HepG2 (cell line): Measurements from ENCODE around the gene ERH. TPM values are rescaled to one million over a fixed set of nuclear protein-coding genes. Genes with fewer than 3 reads are reported as not detected.

Source experiments
- ATAC-seq: fragments of 200-7000 bp; cut with Tn5 transposase; 3 replicates; pipeline ENCODE4 v1.9.1; 2020; ENCODE audit warnings: mild to moderate bottlenecking, moderate library complexity
- BruUV-seq: library from RNA; stranded (reverse); fragments of 400-500 nt; replicated peaks from 2 replicates; lab custom pipeline; 2021; lab: Mats Ljungman, UMichigan
- CTCF ChIA-PET: fragments of 300-600 bp; formaldehyde crosslinking; extraction: SDS; loops from one replicate; lab custom pipeline; 2021; ENCODE audit warnings: low total read pairs, inconsistent platforms, low intra/inter-chr PET ratio; lab: Yijun Ruan, JAX
- POLR2A ChIA-PET: fragments of 350-600 bp; sonication (Branson Sonifier 250); formaldehyde crosslinking; loops from one replicate; lab custom pipeline; 2020; ENCODE audit warnings: antibody characterized with exemption, inconsistent platforms; lab: Yijun Ruan, JAX
- DNase-seq: peaks from one replicate; pipeline ENCODE4 v3.0.0-alpha.2; 2015; ENCODE audit warnings: low spot score
- FAIRE-seq: peaks from 3 replicates; lab custom pipeline; 2011; peaks lifted over from hg19 to GRCh38; lab: Jason Lieb, UNC
- H2AFZ ChIP-seq: one replicate; pipeline ENCODE4 v1.6.1; 2011; ENCODE audit warnings: low read length, inconsistent platforms
- H3K27ac ChIP-seq: fragments of 300-600 bp; 3 replicates; pipeline ENCODE4 v1.8.0; 2011; ENCODE audit warnings: mixed run types, mild to moderate bottlenecking, mixed read lengths, low read length, inconsistent platforms; ENCODE audit not compliant: insufficient read depth; ENCODE audit errors: extremely low read length
- H3K27me3 ChIP-seq, 2 experiments: fragments of 200-600 bp in 1 of 2; 2 replicates in 1 of 2; 3 replicates in 1 of 2; pipeline versions ENCODE4 v1.6.0 to v1.8.0; 2011; ENCODE audit warnings: low read length in 2 of 2, mild to moderate bottlenecking in 2 of 2, moderate library complexity in 2 of 2, inconsistent platforms in 1 of 2; ENCODE audit not compliant: insufficient read depth in 2 of 2, control insufficient read depth in 1 of 2
- H3K36me3 ChIP-seq, 2 experiments: fragments of 200-600 bp in 1 of 2; replicated peaks in 1 of 2; 2 replicates in 1 of 2; 3 replicates in 1 of 2; pipeline versions ENCODE4 v1.5.1 to v1.8.0; 2011; ENCODE audit warnings: low read length in 2 of 2, inconsistent platforms in 1 of 2; ENCODE audit not compliant: insufficient read depth in 2 of 2, control insufficient read depth in 1 of 2
- H3K4me1 ChIP-seq: 2 replicates; pipeline ENCODE4 v1.5.1; 2012; ENCODE audit warnings: low read length, inconsistent platforms; ENCODE audit not compliant: insufficient read depth
- H3K4me2 ChIP-seq: 2 replicates; pipeline ENCODE4 v1.6.0; 2011; ENCODE audit warnings: low read depth, low read length, inconsistent platforms
- H3K4me3 ChIP-seq, 3 experiments: fragments of 200-600 bp in 1 of 3; sonication (generic), shearing (Covaris generic) in 1 of 3; replicated peaks in 1 of 3; 2 replicates each; pipeline ENCODE4 v1.5.1; 2011 to 2016; ENCODE audit warnings: low read length in 3 of 3, inconsistent platforms in 2 of 3, low read depth in 2 of 3, mild to moderate bottlenecking in 2 of 3, control low read depth in 1 of 3, mixed read lengths in 1 of 3; ENCODE audit not compliant: insufficient read depth in 1 of 3
- H3K79me2 ChIP-seq: one replicate; pipeline ENCODE4 v1.6.1; 2011; ENCODE audit warnings: low read length, inconsistent platforms; ENCODE audit not compliant: insufficient read depth
- H3K9ac ChIP-seq: 2 replicates; pipeline ENCODE4 v1.6.0; 2011; ENCODE audit warnings: mild to moderate bottlenecking, low read depth, low read length, inconsistent platforms; ENCODE audit not compliant: insufficient read depth
- H3K9me3 ChIP-seq: 2 replicates; pipeline ENCODE4 v1.5.1; 2012; ENCODE audit warnings: mild to moderate bottlenecking, low read length
- H4K20me1 ChIP-seq: 2 replicates; pipeline ENCODE4 v1.6.0; 2011; ENCODE audit warnings: inconsistent platforms, mild to moderate bottlenecking, low read length, moderate library complexity; ENCODE audit not compliant: insufficient read depth
- ARHGAP35 ChIP-seq: sonication (generic); formaldehyde crosslinking; IDR thresholded peaks from 2 replicates; pipeline ENCODE4 v1.9.0; 2022; ENCODE audit warnings: mild to moderate bottlenecking, inconsistent platforms, moderate library complexity, missing genetic modification reagents, borderline replicate concordance
- ESRRA ChIP-seq: sonication (generic); formaldehyde crosslinking; IDR thresholded peaks from 2 replicates; pipeline ENCODE4 v1.5.1; 2020; ENCODE audit warnings: mild to moderate bottlenecking, low read depth, missing genetic modification reagents
- HDAC2 ChIP-seq: sonication (generic); formaldehyde crosslinking; IDR thresholded peaks from 2 replicates; pipeline ENCODE4 v1.4.0; 2020; ENCODE audit warnings: missing genetic modification reagents
- HNF4A ChIP-seq: sonication (generic); formaldehyde crosslinking; IDR thresholded peaks from 2 replicates; pipeline ENCODE4 v1.4.0; 2020; ENCODE audit warnings: missing genetic modification reagents
- KMT2B ChIP-seq: IDR thresholded peaks from 2 replicates; pipeline ENCODE4 v1.6.1; 2016; ENCODE audit warnings: missing genetic modification reagents, missing compliant biosample characterization
- NFAT5 ChIP-seq: sonication (generic); formaldehyde crosslinking; IDR thresholded peaks from 2 replicates; pipeline ENCODE4 v1.4.0; 2020; ENCODE audit warnings: missing genetic modification reagents
- PAF1 ChIP-seq: IDR thresholded peaks from 2 replicates; pipeline ENCODE4 v1.6.1; 2016; ENCODE audit warnings: missing genetic modification reagents, missing compliant biosample characterization
- PREB ChIP-seq: sonication (generic); formaldehyde crosslinking; IDR thresholded peaks from 2 replicates; pipeline ENCODE4 v1.4.0; 2020; ENCODE audit warnings: missing genetic modification reagents
- RELA ChIP-seq: sonication (generic); formaldehyde crosslinking; IDR thresholded peaks from 2 replicates; pipeline ENCODE4 v1.4.0; 2020; ENCODE audit warnings: missing genetic modification reagents
- SATB2 ChIP-seq: sonication (generic); formaldehyde crosslinking; IDR thresholded peaks from 2 replicates; pipeline ENCODE4 v1.5.0; 2020; ENCODE audit warnings: missing genetic modification reagents
- SUZ12 ChIP-seq: fragments of 150-350 bp; IDR thresholded peaks from 2 replicates; pipeline ENCODE4 v1.6.1; 2014; ENCODE audit warnings: low read depth, low read length
- TBX3 ChIP-seq: fragments of 450-650 bp; IDR thresholded peaks from 2 replicates; pipeline ENCODE4 v1.6.1; 2017; ENCODE audit warnings: antibody characterized with exemption, mild to moderate bottlenecking, inconsistent platforms, borderline replicate concordance
- THYN1 ChIP-seq: sonication (generic); formaldehyde crosslinking; IDR thresholded peaks from 2 replicates; pipeline ENCODE4 v1.8.1; 2023; ENCODE audit warnings: low read depth, mild to moderate bottlenecking, moderate library complexity, missing genetic modification reagents, borderline replicate concordance
- ZFP62 ChIP-seq: sonication (generic); formaldehyde crosslinking; IDR thresholded peaks from 2 replicates; pipeline ENCODE4 v1.4.0; 2020; ENCODE audit warnings: missing genetic modification reagents
- ZNF343 ChIP-seq: sonication (generic); formaldehyde crosslinking; IDR thresholded peaks from 2 replicates; pipeline ENCODE4 v1.4.0; 2020; ENCODE audit warnings: mild to moderate bottlenecking, missing genetic modification reagents
- WGBS: methylation state at CpG from one replicate; pipeline ENCODE4 v1.1.6; 2017; ENCODE audit warnings: low lambda C conversion rate; 5-methylcytosine and 5-hydroxymethylcytosine counted together
- in situ Hi-C: cut with HindIII; loops from 2 replicates; pipeline ENCODE4 v1.10.0; 2017; ENCODE audit warnings: low pct_unique_long_range_greater_than_20kb; ENCODE audit not compliant: extremely low pct_ligation_motif_present
- intact Hi-C: fragments of 100-400 bp; cut with micrococcal nuclease; formaldehyde crosslinking; loops from one replicate; pipeline ENCODE4 v1.10.0; 2022; ENCODE audit not compliant: unreplicated experiment
- polyA plus RNA-seq, 8 experiments: library from polyadenylated mRNA; depleted of rRNA in 3 of 8; stranded (reverse) in 7 of 8; unstranded in 1 of 8; fragments of >200 nt; fragmentation: Illumina TruSeq in 4 of 8; extraction: Trizol in 4 of 8; gene quantifications; 2 replicates each; pipeline versions ENCODE4 v1.2.1 to v1.2.3, GENCODE V29; 2011 to 2016; ENCODE audit warnings: low read depth in 4 of 8, missing spikeins in 1 of 8, mixed read lengths in 1 of 8; ENCODE audit not compliant: insufficient read depth in 1 of 8
- total RNA-seq, 5 experiments: library from RNA; depleted of rRNA; stranded (reverse); fragments of >200 nt; fragmentation: Illumina TruSeq; extraction: Trizol; gene quantifications; 2 replicates each; pipeline ENCODE4 v1.2.3, GENCODE V29; 2016; ENCODE audit warnings: low read depth in 1 of 5
- TF ChIP-seq, protein P1 (sequence below): sonication (generic); formaldehyde crosslinking; IDR thresholded peaks from 2 replicates; pipeline ENCODE4 v1.5.1; 2020; ENCODE audit warnings: mild to moderate bottlenecking, missing genetic modification reagents, moderate library complexity

Gene ERH
- total and polyA plus RNA-seq, 2 of the 13 experiments (the other 11 are each of a cell fraction or from before 2014, with no cell fraction given) = 105 to 341 TPM

DNA sequence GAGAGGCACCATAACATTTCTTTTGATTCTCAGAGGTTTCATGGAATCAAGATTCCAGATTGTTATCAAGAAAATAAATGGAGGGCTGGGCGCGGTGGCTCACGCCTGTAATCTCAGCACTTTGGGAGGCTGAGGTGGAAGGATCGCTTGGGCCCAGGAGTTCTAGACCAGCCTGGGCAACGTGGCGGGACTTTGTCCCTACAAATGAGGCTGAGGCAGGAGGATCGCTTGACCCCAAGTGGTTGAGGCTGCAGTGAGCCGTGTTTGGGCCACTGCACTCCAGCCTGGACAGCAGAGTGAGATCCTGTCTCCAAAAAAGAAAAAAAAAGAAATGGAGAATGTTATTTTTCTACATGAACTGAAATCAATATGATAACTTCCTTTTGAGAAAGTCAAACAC lies 1.7 kb upstream of the ERH start:
- peaks cover 56% of the 10 kb centered on the region for H3K4me1 ChIP-seq
- peaks cover 23% of the 10 kb centered on the region for H4K20me1 ChIP-seq
- H3K27ac ChIP-seq = no peak overlapping the region
- BruUV-seq = no TSS peak
- ChIA-PET POLR2A (interaction anchor here (0.6 kb wide), 1 partner anchor 31 kb away, joined by 3 read pairs; no protein-coding TSS in a partner anchor), CTCF (no interaction called here)
- intact Hi-C loops (no loop called here), in situ Hi-C loops (loop anchor here (5.0 kb wide), 1 partner anchor 63 kb away; no protein-coding TSS in a partner anchor)
- ATAC-seq (no peak), DNase-seq (no peak), FAIRE-seq (no peak)
- H3K36me3 ChIP-seq = peaks cover 4 to 13% of the 10 kb centered on the region in 2 experiments; a peak in 4 of 5 replicates
- 7% methylated on average over 8 of the region's 8 CpGs for WGBS
- H3K9me3 ChIP-seq = no peaks in the 10 kb centered on the region
- no peaks in the 10 kb centered on the region; a peak in 1 of 5 replicates for H3K27me3 ChIP-seq
- peak overlapping the region; percentile 95 for H3K9ac ChIP-seq
- no peak overlapping the region for H2AFZ ChIP-seq
- H3K79me2 ChIP-seq = peaks cover 91% of the 10 kb centered on the region
- H3K4me2 ChIP-seq = peak overlapping the region; percentile 74
- H3K4me3 ChIP-seq = peak overlapping the region; percentile 78 to 94 (median 90)
- TF ChIP-seq ARHGAP35 (no peak), NFAT5 (no peak), KMT2B (CRISPR knock-in tag) (no peak), RELA (CRISPR knock-in tag) (no peak), ESRRA (no peak), HDAC2 (peak; percentile 16; the same call in 1 of the 2 replicates), THYN1 (CRISPR knock-in tag) (no peak), SUZ12 (no peak), PAF1 (no peak), HNF4A (CRISPR knock-in tag) (0 out of 2 replicates have a peak, but pooled peaks have one; percentile 38), TBX3 (no peak), ZNF343 (CRISPR knock-in tag) (no peak), ZFP62 (CRISPR knock-in tag) (no peak), PREB (no peak), SATB2 (no peak)
- TF ChIP-seq, protein P1, sequence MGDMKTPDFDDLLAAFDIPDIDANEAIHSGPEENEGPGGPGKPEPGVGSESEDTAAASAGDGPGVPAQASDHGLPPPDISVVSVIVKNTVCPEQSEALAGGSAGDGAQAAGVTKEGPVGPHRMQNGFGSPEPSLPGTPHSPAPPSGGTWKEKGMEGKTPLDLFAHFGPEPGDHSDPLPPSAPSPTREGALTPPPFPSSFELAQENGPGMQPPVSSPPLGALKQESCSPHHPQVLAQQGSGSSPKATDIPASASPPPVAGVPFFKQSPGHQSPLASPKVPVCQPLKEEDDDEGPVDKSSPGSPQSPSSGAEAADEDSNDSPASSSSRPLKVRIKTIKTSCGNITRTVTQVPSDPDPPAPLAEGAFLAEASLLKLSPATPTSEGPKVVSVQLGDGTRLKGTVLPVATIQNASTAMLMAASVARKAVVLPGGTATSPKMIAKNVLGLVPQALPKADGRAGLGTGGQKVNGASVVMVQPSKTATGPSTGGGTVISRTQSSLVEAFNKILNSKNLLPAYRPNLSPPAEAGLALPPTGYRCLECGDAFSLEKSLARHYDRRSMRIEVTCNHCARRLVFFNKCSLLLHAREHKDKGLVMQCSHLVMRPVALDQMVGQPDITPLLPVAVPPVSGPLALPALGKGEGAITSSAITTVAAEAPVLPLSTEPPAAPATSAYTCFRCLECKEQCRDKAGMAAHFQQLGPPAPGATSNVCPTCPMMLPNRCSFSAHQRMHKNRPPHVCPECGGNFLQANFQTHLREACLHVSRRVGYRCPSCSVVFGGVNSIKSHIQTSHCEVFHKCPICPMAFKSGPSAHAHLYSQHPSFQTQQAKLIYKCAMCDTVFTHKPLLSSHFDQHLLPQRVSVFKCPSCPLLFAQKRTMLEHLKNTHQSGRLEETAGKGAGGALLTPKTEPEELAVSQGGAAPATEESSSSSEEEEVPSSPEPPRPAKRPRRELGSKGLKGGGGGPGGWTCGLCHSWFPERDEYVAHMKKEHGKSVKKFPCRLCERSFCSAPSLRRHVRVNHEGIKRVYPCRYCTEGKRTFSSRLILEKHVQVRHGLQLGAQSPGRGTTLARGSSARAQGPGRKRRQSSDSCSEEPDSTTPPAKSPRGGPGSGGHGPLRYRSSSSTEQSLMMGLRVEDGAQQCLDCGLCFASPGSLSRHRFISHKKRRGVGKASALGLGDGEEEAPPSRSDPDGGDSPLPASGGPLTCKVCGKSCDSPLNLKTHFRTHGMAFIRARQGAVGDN = peak; percentile 28; the same call in 1 of the 2 replicates
